Right renal cortex interstitium (tissue), 3 donors: Measurements from ENCODE around the gene ULK4. TPM values are rescaled to one million over a fixed set of nuclear protein-coding genes. Genes with fewer than 3 reads are reported as not detected.
A peak's percentile ranks its signal among the peaks of the same experiment; 100 is the strongest.
"Not testable (repeated sequence)": the region's sequence is repeated elsewhere in the genome, so short reads cannot be mapped to it uniquely, and the experiment has no call there.

Experiments
- DNase-seq, 3 donors: peaks; one replicate each; pipeline ENCODE4 v3.0.0-alpha.2; 2013; ENCODE audit warnings: low read depth in 3 of 3, low spot score in 2 of 3
- polyA plus RNA-seq, 3 donors: library from polyadenylated mRNA; unstranded; fragments of 120-200 nt; gene quantifications; one replicate each; pipeline ENCODE4 v1.2.1, GENCODE V29; 2013; ENCODE audit not compliant: insufficient read length in 3 of 3

ULK4 gene
- polyA plus RNA-seq, 3 donors, result 4.7 to 5.3 (median 4.8) TPM

DNA sequence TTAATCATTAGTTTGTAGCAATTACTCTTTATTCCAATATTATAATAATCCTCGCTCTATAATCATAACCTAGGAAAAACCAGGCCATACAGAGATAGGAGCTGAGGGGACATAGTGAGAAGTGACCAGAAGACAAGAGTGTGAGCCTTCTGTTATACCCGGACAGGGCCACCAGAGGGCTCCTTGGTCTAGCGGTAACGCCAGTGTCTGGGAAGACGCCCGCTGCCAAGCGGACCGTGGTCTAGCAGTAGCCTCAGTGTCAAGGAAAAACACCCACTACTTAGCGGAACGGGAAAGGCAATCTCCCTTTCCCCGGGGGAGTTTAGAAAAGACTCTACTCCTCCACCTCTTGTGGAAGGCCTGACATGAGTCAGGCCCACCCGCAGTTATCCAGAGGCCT, 266.1 kb downstream of the ULK4 start:
- not testable (repeated sequence) for DNase-seq

DNA sequence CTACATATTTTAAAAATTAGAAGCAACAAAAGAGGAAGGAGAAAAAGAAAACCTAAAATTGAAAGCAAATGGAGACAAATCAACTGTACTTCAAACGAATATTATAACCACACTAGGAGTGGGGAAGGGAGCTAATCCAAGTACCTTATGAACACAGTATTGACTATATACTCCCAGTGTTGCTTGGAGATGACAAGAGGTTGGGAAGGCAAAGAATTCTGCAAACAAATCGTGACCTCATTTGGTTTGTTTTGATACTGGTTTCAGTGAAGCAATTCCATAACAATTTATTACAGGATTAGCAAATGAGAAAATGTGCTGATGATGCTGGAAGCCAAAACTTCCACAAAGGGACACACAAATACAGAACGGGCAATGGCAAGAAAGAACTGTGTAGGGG, 268.1 kb downstream of the ULK4 start:
- no peak for DNase-seq

DNA sequence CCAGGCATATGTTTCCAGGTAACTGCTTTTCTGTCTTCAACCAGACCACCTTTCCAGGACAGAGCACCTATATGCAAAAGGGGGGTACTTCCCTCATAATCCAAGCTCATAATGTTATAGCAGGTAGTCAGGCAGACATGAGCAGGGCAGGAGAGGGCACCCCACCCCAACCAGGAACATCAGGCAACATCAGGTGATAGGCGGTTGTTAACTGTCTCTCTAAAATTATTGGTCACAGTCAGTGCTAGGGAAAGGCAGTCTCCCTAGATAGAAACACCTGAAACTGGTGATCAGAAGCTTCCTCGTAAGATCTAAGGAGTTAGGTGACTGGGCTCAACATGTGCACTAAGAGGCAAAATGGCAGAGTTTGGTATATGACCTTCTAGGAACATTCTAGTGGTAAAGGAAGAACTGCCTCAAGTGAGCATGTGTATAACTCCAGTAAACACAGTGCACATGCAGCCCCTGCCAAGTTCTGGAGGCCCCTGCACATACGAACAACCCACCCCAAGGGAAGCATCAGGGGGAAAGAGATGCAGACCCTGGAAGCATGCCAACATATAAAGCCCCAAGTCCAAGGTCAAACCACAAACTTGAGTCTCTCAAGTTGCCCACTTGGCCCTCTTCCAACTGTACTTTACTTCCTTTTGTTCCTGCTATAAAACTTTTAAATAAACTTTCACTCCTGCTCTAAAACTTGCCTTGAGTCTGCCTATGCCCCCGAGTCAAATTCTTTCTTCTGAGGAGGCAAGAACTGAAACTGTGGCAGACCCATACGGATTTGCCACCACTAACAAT, 270.9 kb downstream of the ULK4 start:
- no peak for DNase-seq

DNA sequence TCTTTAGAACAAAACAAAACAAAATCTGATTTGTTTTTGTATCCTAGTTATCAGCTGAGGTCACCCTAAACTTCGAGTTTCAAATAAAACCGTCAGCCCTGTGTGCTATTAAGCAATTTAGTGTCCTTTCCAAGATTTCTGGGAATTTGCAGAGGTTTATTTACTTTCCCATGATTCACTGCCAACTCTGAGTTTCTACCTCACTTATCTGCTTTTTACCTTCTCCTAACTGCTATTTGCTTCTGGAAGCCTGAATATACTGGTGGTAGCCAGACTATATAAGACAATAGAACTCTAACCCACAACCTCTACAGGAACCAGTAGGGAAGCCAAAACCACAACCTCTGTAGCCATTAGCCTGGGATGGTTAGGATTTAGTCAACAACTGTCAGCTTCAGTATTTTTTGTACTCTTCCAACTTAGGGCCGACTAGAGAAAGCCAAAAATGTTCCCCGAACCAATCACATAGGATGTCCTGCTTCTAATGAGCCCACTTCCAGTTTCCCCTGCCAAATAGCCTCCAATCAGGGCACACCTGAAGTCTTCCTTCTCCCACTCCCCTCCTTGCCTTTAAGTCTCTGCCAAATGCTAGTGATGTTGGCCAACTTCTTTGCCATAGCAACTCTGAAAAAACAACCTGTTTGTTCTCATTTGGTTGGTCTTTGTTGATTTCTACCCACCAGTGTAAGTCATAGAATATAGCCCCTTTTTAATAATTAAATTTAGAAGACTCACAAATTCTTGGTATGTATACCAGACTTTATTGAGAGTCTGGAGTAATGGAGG, 273.1 kb downstream of the ULK4 start:
- DNase-seq, result no peak

DNA sequence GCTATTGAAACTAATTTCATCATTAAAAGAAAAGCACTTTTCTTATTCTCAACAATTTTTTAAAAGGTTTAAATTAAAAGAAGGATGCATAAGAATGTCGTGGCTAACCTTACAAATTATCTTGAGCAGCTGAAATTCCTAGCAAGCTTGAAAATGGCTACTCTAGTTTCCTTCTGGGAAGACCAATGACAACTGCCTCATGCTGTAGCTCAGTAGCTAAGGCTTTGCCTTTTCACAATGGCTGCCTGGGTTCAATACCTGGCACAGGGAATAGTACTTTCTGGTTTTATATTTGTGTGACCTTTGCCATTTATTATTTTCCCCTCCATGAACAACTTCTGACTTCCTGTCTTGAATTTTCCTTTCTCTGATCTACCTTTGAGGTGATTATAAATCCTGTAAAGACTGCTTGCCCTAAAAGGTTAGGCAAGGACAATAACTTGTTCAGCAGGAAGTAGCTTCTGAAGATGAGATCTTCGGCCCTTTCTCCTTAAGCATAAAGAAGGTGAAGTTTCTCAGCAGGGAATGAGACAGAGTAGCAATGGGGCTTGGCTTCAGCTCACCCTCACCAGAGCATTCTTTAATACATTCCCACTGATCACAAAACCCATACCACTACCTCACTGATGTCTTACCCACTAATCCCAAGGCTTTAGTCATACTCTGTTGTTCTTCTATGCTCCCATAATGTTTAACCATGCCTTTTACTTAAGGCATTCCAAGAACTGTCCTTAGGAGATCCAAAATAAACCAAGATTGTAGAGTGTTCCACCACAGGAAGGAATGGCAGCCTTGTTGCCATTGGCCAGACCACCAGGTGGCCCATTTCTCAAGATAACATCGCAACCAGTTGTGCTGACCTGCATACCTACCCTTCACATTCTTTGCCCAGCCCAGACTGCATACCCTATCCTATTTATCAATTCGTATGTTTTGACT, 276.8 kb downstream of the ULK4 start:
- no peak for DNase-seq

DNA sequence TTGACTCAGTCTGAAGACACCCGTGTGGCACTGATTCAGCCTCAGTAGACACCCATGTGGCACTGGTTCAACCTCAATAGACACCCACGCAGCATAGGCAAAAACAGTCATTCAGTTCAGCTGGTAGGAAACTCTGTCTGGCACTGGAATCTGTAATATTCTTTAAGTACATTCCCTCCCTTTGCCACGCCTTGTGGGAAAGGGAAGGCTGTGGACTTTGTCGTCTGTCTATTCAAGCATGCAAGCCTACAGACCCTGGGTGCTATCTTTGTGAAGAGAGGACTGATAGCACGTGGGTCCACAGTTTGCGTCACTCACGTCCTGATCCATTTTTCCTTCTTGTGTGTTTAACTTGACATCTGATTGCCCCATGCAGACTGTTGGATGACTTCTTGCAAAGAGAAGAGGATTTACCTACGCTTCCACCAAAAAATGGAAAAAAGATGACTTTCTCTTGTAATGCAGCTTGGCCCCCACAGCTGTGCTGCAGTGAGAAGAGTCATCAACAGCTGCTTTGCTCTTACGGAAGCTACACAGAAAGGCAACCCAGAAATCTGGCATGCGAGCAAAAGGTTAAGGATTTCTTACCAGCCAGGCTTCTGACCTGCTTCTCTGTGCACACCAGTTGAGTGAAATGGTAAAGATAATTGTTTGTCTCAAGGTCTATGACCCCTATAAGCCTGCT, 278.1 kb downstream of the ULK4 start:
- DNase-seq, result no peak

DNA sequence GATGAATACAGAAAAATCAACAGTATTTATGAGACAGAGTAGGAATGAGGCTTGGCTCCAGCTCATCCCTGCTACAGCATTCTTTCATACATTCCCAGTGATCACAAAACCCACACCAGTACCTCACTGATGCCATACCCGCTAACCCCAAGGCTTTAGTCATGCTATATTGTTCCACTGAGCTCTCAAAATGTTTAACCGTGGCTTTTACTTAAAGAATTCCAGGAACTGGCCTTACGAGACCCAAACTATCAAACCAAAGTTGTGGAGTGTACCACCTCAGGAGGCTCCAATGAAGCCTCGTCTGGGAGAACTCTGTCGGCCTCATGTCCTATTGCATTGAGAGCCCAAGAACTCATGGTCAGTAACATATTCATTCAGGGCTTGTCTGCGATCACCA, 278.9 kb downstream of the ULK4 start:
- DNase-seq, result no peak

DNA sequence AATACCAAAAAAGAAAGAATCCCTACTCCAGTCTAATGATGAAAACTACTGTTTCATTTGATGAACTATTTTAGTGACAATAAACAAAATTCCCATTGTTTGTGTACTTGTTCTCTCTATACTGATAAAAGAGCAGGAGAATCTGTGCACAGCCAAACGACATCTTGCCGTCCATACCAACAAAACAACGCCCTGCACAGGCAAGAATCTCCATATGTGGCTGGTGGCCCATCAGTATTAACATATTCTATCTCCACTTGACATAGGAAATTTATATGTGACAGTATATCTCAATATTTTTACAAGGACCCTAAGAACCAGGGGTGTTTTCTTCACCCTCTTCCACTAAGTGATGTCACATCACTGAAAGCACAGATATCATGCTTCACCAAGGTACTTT, 279.5 kb downstream of the ULK4 start:
- DNase-seq, result no peak

DNA sequence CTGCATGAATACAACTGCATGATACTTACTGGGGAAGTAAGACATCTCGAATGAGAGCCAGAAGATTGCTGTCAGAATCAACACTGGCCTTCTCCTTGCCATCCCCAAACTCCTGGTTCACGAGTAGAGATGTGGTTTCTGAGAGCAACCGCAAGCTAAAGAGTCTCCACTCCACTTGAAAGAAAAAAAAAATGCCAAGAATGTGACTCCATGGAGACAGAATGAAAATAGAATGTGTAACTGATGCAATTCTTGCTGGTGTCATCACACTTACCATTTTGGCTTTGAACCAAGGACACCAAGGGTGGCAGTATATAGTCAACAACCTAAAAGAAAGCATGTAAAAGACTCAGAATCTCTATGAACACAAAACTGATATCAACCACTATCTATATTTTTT, 280.4 kb downstream of the ULK4 start:
- no peak for DNase-seq

DNA sequence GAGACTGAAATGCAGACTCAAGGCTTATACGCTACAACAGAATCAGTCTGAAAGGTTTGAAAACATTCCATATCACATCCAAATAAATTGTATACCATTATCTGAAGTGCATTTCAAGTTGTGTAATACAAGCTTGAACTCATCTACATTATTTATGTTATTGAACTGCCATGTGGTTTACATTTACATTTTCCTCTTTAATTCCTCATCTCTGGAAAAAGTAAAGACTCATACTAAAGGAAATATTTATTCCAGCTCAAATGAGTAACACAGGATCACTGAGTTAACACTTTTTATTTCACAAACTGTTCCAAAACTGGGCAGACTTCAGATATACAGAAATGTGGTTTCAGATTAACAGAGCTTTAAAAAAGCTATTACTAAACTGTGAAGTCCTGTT, 282.5 kb downstream of the ULK4 start:
- no peak for DNase-seq

DNA sequence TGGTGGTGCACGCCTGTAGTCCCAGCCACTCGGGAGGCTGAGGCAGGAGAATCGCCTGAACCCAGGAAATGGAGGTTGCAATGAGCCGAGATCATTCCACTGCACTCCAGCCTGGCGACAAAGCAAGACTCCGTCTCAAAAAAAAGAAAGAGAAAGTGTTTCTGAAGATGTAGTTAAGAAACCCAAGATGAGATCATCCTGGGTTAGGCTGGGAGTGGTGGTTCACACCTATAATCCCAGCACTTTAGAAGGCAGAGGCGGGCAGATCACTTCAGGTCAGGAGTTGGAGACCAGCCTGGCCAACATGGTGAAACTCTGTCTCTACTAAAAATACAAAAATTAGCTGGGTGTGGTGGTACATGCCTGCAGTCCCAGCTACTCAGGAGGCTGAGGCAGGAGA, 286.8 kb downstream of the ULK4 start:
- not testable (repeated sequence) for DNase-seq

DNA sequence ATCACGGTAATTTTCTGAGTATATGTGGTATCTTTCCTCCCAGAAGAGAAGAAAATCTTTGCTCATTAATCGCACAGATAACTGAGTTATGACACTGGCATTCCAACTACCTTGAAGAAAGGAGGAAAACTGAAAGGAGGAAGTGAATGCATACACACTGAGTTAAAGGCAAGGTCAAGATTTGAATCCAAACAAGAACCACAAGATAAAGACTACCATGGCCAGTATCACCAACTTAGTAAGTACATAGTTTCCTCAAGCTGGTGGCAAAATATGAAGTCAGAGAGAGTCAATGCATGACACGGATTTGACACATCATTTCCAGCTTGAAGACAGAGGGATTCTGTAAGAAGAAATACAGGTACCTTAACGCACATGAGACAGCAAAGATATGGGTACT, 287.5 kb downstream of the ULK4 start:
- DNase-seq, result no peak

DNA sequence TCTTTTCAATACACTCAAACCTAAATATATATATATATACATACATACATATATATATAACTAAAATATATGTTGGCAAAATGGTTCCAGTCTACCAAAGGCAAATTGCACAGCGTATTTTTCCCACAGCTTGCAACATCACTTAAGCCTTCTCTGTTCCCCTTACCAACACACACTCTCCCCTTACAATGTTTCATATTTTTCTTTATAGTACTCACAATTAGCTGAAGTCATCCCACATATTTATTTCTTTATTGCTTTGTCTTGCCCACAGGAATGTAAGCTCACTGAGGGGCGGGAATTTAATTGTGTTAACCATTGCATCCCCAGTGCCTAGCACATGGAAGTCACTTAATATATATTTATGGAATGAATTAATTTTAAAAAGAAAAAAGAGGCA, 288.3 kb downstream of the ULK4 start:
- DNase-seq, result no peak

DNA sequence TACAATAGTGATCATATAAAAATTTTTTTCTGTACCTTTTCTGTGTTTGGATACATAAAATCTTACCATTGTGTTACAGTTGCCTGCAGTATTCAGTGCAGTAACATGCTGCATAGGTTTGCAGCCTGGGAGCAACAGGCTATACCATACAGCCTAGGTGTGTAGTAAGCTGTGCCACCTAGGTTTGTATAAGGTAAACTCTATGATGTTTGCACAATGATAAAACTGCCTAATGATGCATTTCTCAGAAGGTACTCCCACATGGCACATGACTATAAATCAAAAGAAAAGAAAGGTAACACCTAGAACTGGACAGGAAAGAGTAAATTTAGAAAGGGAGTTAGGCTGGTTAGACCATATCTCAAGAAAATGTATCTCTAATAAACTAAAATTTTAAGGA, 293.5 kb downstream of the ULK4 start:
- no peak for DNase-seq

DNA sequence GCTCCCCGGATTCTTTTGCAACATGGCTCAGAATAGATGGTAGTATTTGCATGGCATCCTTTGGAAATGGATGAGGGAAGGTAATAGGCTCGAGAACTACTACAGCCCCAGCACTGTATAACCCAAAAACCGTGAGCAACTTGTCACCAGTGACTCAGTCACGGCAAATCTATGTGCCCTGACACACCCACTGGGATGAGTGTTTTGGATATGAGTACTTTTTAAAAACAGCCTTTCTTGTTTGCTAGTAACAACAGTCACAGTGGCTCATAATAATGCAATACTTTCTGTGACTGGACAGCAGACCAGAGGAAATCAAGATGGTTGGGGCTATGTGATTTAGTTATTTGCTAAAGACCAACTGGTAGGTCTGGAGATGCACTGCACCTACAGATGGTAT, 299.6 kb downstream of the ULK4 start:
- DNase-seq, result no peak

DNA sequence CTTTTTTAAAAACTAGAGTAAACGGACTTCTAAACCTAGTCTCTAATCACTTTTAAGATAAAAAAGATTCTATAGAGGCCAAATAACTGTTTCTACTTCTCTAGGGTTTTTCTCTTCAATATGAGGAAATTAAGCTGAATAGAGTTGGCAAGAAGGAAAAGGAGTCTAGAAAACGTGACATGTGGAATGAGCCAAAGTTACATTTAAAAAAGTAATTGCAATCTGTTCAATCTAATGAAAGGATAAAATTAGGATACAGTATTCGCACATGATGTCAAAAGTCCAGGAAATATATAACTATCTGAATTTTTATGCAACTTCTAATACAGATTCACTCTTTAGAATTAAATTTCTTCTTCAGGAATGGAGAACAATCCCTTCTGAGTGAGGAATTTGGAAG, 300.1 kb downstream of the ULK4 start:
- no peak for DNase-seq

DNA sequence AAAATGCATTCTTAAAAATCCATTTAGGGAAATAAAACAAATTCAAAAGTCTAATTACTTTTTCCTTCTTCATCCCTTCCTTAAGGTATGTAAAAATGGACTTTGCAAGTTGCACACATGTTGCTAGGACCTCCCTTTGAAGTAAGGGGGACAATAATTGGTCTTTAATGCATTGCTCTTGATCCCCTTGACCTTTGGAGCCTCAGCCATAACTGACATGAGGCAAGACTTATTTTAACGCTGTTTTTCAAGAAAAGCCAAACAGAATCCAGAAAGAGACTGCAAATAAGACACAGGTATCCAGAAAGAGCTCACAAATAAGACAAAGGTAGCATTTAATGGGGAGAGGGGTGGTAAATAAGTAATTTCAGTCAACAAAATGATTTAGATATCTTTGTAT, 301.4 kb downstream of the ULK4 start:
- no peak for DNase-seq

DNA sequence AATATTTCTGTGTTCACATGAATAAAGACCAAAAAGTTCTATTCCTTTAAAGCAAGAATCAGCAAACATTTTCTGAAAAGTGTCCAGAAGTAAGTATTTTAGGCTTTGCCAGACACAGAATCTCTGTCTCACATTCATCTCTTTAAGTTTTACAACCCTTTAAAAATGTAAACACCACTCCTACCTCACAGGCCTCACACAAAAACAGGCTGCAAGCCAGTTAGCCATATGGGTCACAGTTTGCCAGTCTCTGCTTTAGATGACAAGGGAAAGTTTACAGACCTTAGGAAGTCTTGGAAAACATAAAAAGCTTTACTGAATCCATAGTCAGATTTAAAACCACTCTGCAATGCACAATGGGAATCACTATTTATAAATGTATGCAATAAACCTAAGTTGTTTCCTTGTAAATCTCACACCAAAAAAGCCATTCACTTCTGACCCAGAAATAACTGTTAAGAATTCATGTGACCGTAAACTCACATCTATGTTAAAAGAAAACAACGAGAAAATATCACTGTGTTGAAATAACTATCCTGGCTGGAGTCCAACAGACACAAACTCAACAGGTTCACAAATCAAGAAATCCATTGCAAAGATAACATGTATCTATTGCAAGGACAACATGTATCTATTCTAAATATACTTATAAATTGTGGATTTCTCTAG, 308.2 kb downstream of the ULK4 start:
- peak in 2 of 3 donors; percentile 8 to 10 for DNase-seq

DNA sequence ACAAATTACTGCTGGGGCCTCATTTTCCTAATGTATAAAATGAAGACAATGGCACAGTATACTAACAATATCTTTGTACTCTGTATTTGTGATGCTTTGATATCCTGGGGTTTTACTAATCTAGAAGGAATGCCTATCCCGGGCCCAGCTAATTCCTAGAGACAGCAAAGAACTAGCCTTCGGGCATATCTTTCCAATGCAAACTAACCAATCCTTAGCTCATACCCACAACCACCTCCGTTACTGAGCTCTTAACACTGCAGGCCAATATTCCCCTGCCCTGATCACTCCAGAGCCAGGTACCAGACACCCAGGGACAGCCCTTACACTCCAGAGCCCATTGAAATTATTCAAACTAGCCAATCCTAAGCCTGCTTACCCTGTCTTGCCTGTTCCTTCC, 309.0 kb downstream of the ULK4 start:
- DNase-seq, result no peak

DNA sequence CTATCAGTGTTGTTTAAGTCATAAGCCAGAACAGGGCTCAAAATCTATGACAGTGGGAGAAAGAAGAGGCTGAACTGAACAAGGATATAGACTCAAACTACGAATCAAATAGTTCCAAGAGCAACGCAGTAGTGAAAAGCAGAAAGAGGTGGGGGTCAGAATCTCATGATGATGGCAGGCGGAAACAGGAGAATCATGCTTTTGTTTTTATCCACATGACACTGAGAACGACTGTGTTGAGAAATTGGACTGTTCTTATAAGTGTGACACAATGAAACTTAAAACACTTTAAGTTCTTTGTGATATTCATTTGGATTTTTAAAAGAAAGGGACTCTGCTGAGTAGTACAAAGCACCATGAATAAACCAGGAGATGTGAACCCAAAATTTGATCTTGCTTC, 309.4 kb downstream of the ULK4 start:
- DNase-seq, result no peak
